Mesendoderm (in vitro differentiated cells): ENCODE measurements around the gene GABRR2.

Source experiments
- DNase-seq: peaks from one replicate; pipeline ENCODE4 v3.0.0; 2013
- H2AK5ac ChIP-seq: 2 replicates; pipeline ENCODE4 v1.6.1; 2013; ENCODE audit warnings: low read length, inconsistent platforms
- H2BK120ac ChIP-seq: 2 replicates; pipeline ENCODE4 v1.6.1; 2013; ENCODE audit warnings: low read depth, mild to moderate bottlenecking, low read length, moderate library complexity, mixed read lengths
- H2BK15ac ChIP-seq: replicated peaks from 2 replicates; pipeline ENCODE4 v1.6.1; 2013; ENCODE audit warnings: low read depth, mild to moderate bottlenecking, moderate library complexity
- H2BK5ac ChIP-seq: 2 replicates; pipeline ENCODE4 v1.6.1; 2013; ENCODE audit warnings: low read length, inconsistent platforms
- H3K18ac ChIP-seq: 2 replicates; pipeline ENCODE4 v1.6.1; 2013; ENCODE audit warnings: mild to moderate bottlenecking, low read length, mixed read lengths
- H3K23ac ChIP-seq: one replicate; pipeline ENCODE4 v1.6.1; 2013; ENCODE audit warnings: low read length
- H3K27ac ChIP-seq: 2 replicates; pipeline ENCODE4 v1.5.1; 2013; ENCODE audit warnings: low read depth, mild to moderate bottlenecking, inconsistent platforms, low read length, moderate library complexity
- H3K27me3 ChIP-seq: 2 replicates; pipeline ENCODE4 v1.6.1; 2013; ENCODE audit warnings: low read length, control low read depth, mild to moderate bottlenecking, inconsistent platforms; ENCODE audit not compliant: insufficient read depth, poor library complexity
- H3K36me3 ChIP-seq: 2 replicates; pipeline ENCODE4 v1.6.1; 2013; ENCODE audit warnings: low read length, inconsistent platforms; ENCODE audit not compliant: control insufficient read depth, insufficient read depth
- H3K4ac ChIP-seq: one replicate; pipeline ENCODE4 v1.6.1; 2013; ENCODE audit warnings: low read depth, mild to moderate bottlenecking, low read length, moderate library complexity
- H3K4me1 ChIP-seq: 2 replicates; pipeline ENCODE4 v1.6.1; 2013; ENCODE audit warnings: low read depth, low read length, inconsistent platforms; ENCODE audit not compliant: control insufficient read depth
- H3K4me2 ChIP-seq: 2 replicates; pipeline ENCODE4 v1.6.1; 2013; ENCODE audit warnings: low read length
- H3K4me3 ChIP-seq: 2 replicates; pipeline ENCODE4 v1.5.1; 2013; ENCODE audit warnings: mild to moderate bottlenecking, low read length
- H3K56ac ChIP-seq: one replicate; pipeline ENCODE4 v1.6.1; 2013; ENCODE audit warnings: low read length
- H3K79me1 ChIP-seq: 2 replicates; pipeline ENCODE4 v1.6.1; 2013; ENCODE audit warnings: low read length, inconsistent platforms
- H3K79me2 ChIP-seq: 2 replicates; pipeline ENCODE4 v1.6.1; 2013; ENCODE audit warnings: mild to moderate bottlenecking, low read length; ENCODE audit not compliant: control insufficient read depth, insufficient read depth
- H3K9ac ChIP-seq: 2 replicates; pipeline ENCODE4 v1.6.1; 2013; ENCODE audit warnings: low read length, inconsistent platforms
- H4K5ac ChIP-seq: one replicate; pipeline ENCODE4 v1.6.1; 2013; ENCODE audit warnings: low read length
- H4K8ac ChIP-seq: one replicate; pipeline ENCODE4 v1.6.1; 2013; ENCODE audit warnings: low read depth, mild to moderate bottlenecking, control low read depth, low read length, moderate library complexity
- WGBS: extraction: QIAGEN DNeasy Blood & Tissue Kit; methylation state at CpG from one replicate; pipeline ENCODE4 v1.1.7; 2013; ENCODE audit warnings: low lambda C conversion rate, missing lambda C conversion rate; ENCODE audit not compliant: insufficient coverage; ENCODE audit errors: extremely low coverage; 5-methylcytosine and 5-hydroxymethylcytosine counted together

Gene GABRR2

GRCh38 chr6:89302936-89303335, 12.2 kb downstream of the GABRR2 start:
- Histone ChIP-seq H3K79me1 (no peaks in the 10 kb centered on the region), H3K4me2 (no peak overlapping the region), H3K23ac (no peak overlapping the region), H4K5ac (no peak overlapping the region), H2BK120ac (no peak overlapping the region), H3K4me3 (no peak overlapping the region), H2AK5ac (no peak overlapping the region), H3K27me3 (no peaks in the 10 kb centered on the region), H3K36me3 (no peaks in the 10 kb centered on the region), H3K27ac (no peak overlapping the region), H3K4ac (no peak overlapping the region), H2BK5ac (no peak overlapping the region), H3K4me1 (no peaks in the 10 kb centered on the region), H3K79me2 (no peaks in the 10 kb centered on the region), H3K18ac (no peak overlapping the region), H3K56ac (no peak overlapping the region), H3K9ac (no peak overlapping the region), H4K8ac (no peak overlapping the region), H2BK15ac (no peak overlapping the region)
- no peak for DNase-seq
- WGBS, result no CpG with 5 or more reads among the region's 10 CpGs

DNA sequence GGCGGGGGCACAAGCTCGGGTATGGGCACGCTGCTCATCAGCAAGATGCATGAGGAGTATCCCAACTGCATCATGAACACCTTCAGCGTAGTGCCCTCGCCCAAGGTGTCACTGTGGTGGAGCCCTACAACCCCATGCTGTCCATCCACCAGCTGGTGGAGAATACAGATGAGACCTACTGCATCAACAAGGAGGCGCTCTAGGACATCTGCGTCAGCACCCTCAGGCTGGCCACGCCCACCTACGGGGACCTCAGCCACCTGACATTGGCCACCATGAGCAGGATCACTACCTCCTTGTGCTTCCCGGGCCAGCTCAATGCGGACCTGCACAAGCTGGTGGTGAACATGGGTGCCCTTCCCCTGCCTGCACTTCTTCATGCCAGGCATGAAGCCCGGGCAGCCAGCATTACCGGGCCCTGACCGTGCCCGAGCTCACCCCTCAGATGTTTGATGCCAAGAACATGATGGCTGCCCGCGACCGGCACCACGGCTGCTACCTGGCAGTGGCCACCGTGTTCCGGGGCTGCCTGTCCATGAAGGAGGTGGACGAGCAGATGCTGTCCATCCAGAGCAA, 12.8 kb downstream of the GABRR2 start:
- Histone ChIP-seq H2AK5ac (no peak overlapping the region), H2BK120ac (no peak overlapping the region), H2BK15ac (no peak overlapping the region), H3K18ac (no peak overlapping the region), H3K4me1 (no peaks in the 10 kb centered on the region), H3K36me3 (no peaks in the 10 kb centered on the region), H3K4ac (no peak overlapping the region), H3K56ac (no peak overlapping the region), H3K79me2 (no peaks in the 10 kb centered on the region), H2BK5ac (no peak overlapping the region), H3K4me2 (no peak overlapping the region), H3K79me1 (no peaks in the 10 kb centered on the region), H3K27me3 (no peaks in the 10 kb centered on the region), H3K23ac (no peak overlapping the region), H4K8ac (no peak overlapping the region), H3K9ac (no peak overlapping the region), H3K4me3 (no peak overlapping the region), H3K27ac (no peak overlapping the region), H4K5ac (no peak overlapping the region)
- WGBS, result no CpG with 5 or more reads among the region's 22 CpGs
- DNase-seq, result no peak

DNA sequence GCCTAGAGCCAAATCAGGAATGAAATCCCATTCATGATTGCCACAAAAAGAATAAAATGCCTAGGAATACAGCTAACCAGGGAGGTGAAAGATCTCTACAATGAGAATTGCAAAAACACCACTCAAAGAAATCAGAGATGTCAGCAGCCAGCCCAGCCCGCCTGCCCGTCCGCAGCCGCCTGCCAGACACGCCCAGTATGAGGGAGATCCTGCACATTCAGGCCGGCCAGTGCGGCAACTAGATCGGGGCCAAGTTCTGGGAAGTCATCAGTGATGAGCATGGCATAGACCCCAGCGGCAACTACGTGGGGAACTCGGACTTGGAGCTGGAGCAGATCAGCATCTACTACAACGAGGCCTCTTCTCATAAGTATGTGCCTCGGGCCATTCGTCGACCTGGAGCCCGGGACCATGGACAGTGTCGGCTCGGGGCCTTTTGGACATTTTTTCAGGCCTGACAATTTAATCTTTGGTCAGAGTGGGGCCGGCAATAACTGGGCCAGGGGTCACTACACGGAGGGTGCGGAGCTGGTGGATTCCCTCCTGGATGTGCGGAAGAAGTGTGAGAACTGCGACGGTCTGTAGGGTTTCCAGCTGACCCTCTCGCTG, 13.4 kb downstream of the GABRR2 start:
- no peaks in the 10 kb centered on the region for H3K79me2 ChIP-seq
- no peak overlapping the region for H2AK5ac ChIP-seq
- no peak overlapping the region for H3K56ac ChIP-seq
- H3K4ac ChIP-seq, result no peak overlapping the region
- H4K8ac ChIP-seq, result no peak overlapping the region
- H2BK120ac ChIP-seq, result no peak overlapping the region
- no peak overlapping the region for H3K18ac ChIP-seq
- no peak overlapping the region for H3K9ac ChIP-seq
- whole genome bisulfite sequencing, result no CpG with 5 or more reads among the region's 25 CpGs
- H3K4me2 ChIP-seq, result no peak overlapping the region
- DNase-seq, result no peak
- H4K5ac ChIP-seq, result no peak overlapping the region
- no peaks in the 10 kb centered on the region for H3K27me3 ChIP-seq
- H2BK15ac ChIP-seq, result no peak overlapping the region
- H2BK5ac ChIP-seq, result no peak overlapping the region
- no peaks in the 10 kb centered on the region for H3K36me3 ChIP-seq
- H3K27ac ChIP-seq, result no peak overlapping the region
- H3K4me1 ChIP-seq, result no peaks in the 10 kb centered on the region
- no peak overlapping the region for H3K4me3 ChIP-seq
- no peak overlapping the region for H3K23ac ChIP-seq
- no peaks in the 10 kb centered on the region for H3K79me1 ChIP-seq

DNA sequence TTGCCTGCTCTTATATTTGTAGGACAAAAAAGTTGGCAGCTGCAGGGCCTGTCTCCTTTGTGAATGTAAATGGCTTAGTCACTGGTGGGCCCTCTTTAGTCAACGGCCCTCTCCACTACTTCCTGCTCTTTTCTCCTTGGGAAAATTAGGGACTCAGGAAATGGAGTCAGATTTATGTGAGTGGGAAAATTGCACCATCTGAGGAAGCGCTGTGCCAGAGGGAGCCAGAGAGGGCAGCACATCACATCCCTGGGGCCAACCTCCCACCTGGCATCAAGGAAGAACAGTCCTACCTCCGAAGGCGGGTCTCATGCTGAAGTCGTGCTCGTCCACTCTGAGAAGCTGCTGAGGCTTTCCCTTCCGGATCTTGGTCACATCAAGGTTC, 15.6 kb downstream of the GABRR2 start:
- Histone ChIP-seq H3K56ac (no peak overlapping the region), H4K8ac (no peak overlapping the region), H2BK120ac (no peak overlapping the region), H3K36me3 (no peaks in the 10 kb centered on the region), H3K23ac (no peak overlapping the region), H2BK5ac (no peak overlapping the region), H3K9ac (no peak overlapping the region), H3K4ac (no peak overlapping the region), H3K27ac (no peak overlapping the region), H4K5ac (no peak overlapping the region), H2BK15ac (no peak overlapping the region), H2AK5ac (no peak overlapping the region), H3K18ac (no peak overlapping the region), H3K4me3 (no peak overlapping the region), H3K27me3 (no peaks in the 10 kb centered on the region), H3K4me1 (no peaks in the 10 kb centered on the region), H3K79me1 (no peaks in the 10 kb centered on the region), H3K4me2 (no peak overlapping the region), H3K79me2 (no peaks in the 10 kb centered on the region)
- WGBS, result no CpG with 5 or more reads among the region's 7 CpGs
- peak; percentile 42 for DNase-seq

DNA sequence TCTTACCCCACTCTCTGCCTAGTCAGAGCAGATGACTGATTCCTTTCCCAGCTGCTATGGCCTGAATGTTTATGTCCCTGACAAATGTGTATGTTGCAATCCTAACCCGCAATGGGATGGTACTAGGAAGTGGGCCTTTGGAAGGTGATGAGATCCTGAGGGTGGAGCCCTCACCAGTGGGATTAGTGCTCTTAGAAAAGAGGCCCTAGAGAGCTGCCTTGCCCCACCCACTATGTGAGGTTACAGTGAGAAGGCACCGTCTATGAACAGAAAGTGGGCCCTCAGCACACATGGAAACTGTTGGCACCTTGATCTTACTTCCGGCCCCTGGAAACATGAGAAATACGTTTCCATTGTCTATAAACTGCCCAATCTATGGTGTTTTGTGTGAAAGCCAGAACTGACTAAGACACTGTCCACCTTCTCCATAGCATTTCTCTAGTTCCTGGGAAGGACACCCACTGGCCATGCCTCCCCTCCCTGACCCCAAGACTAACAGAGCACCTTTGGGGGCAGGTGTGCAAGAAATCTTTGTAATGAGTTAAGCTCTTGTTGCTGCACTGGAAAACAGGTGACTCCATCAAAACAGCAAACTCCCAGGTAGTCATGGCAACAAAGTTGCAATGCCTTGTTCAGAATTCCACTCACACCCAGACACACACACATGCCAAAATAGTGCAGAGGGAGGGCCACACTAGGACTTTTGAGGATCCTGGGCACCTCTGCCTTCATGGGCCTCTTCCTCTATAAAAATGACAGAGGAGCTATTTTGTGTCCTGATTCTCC, 16.2 kb downstream of the GABRR2 start:
- Histone ChIP-seq H3K4me2 (no peak overlapping the region), H3K9ac (no peak overlapping the region), H3K27ac (no peak overlapping the region)

More for the DNA sequence above, 16.2 kb downstream of the GABRR2 start:
- Histone ChIP-seq H3K18ac (no peak overlapping the region), H3K56ac (no peak overlapping the region), H4K5ac (no peak overlapping the region), H2AK5ac (no peak overlapping the region), H2BK120ac (no peak overlapping the region), H3K27me3 (no peaks in the 10 kb centered on the region), H3K4me1 (no peaks in the 10 kb centered on the region), H3K23ac (no peak overlapping the region), H2BK15ac (no peak overlapping the region), H2BK5ac (no peak overlapping the region), H4K8ac (no peak overlapping the region), H3K79me2 (no peaks in the 10 kb centered on the region), H3K4me3 (no peak overlapping the region), H3K79me1 (no peaks in the 10 kb centered on the region), H3K4ac (no peak overlapping the region), H3K36me3 (no peaks in the 10 kb centered on the region)
- WGBS, result no CpG with 5 or more reads among the region's 4 CpGs
- peak; percentile 12 for DNase-seq
